Stomach (tissue), 4 donors: Measurements from ENCODE around the gene SPTBN5.

Experiments used
- CTCF ChIP-seq, 7 experiments: fragments of 450-650 bp in 4 of 7; fragments of 200-600 bp in 3 of 7; sonication (generic) in 3 of 7; IDR thresholded peaks; one replicate each; pipeline ENCODE4 v1.5.1; 2016 to 2019; ENCODE audit warnings: antibody characterized with exemption in 7 of 7, control low read depth in 2 of 7, mild to moderate bottlenecking in 1 of 7
- EP300 ChIP-seq: sonication (generic); formaldehyde crosslinking; IDR thresholded peaks from one replicate; pipeline ENCODE4 v1.6.1; 2017; ENCODE audit warnings: antibody characterized with exemption
- POLR2A ChIP-seq, 4 donors: fragments of 450-650 bp; IDR thresholded peaks; one replicate each; pipeline ENCODE4 v1.6.1; 2016; ENCODE audit warnings: antibody characterized with exemption in 4 of 4, control low read depth in 2 of 4, mild to moderate bottlenecking in 1 of 4, moderate library complexity in 1 of 4

DNA sequence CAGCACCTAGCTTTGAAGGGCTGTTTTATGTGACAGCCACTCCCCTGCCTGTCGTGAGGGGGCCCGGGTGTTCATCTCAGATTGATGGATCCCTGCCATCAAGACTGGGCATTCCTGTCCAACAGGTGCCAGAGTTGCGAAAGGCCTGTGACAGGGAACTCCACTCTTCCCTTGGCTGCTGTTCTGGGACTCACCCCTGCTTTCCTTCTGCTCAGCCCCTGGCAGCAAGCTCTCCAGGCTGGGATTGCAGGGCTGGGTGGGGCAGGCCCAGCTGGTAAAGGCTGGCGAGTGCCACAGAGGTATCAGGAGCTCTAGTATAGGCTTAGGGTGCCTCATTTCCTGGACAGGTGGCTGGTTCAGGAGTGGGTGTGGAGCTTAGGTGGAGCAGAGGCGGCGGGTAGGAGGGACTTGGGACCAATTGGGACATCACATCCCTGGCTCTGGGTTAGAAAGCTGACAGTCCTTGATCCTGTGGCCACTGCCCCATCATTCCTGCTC is 55.4 kb downstream of the SPTBN5 start, which contains the start of gene PLA2G4B:
- TF ChIP-seq CTCF (IDR thresholded peaks at IDR 0.05) = no peak
- no peak for TF ChIP-seq POLR2A (IDR thresholded peaks at IDR 0.05)
- TF ChIP-seq EP300 = no peak
